Measurements from ENCODE around the gene MAP4K4.
A peak's percentile ranks its signal among the peaks of the same experiment; 100 is the strongest.

The MAP4K4 gene

DNA sequence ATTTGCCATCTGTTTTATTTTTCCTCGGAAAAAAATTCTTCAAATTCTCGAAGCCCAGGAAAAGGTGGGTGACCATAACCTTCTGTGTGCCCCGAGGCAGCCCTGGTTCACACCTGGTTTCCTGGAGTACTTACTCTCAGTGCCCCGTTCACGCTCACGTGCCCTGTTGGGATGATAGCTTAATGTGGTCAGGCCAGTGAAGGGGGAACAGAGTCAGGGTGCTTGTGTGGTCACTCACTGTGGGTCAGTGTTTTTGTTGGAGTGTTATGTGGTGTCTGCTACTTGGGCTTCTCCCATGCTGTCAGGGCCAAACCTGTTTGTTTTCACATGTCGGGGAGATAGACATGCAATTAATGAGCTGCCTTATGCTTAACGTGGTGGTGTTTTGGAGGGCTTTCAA, 78.1 kb downstream of the MAP4K4 start:
- H3K4me3 ChIP-seq (ENCODE audit: insufficient read depth, low read length, poor library complexity, severe bottlenecking): no peak overlapping the region
- no peaks in the 10 kb centered on the region for H3K27me3 ChIP-seq (ENCODE audit: low read length)
- H3K9me2 ChIP-seq (replicated peaks; ENCODE audit: insufficient read depth, low read length): no peaks in the 10 kb centered on the region
- H2AFZ ChIP-seq (ENCODE audit: low read depth, low read length, severe bottlenecking): no peak overlapping the region
- H3F3A ChIP-seq (ENCODE audit: insufficient read depth): peaks cover 6% of the 10 kb centered on the region; the same call in 1 of the 2 replicates
- peaks cover 57% of the 10 kb centered on the region for H4K20me1 ChIP-seq (ENCODE audit: low read depth, low read length)
- TF ChIP-seq EZH2phosphoT487 (conservative IDR thresholded peaks at IDR 0.05; ENCODE audit: low read length): no peak
- TF ChIP-seq, protein P1, sequence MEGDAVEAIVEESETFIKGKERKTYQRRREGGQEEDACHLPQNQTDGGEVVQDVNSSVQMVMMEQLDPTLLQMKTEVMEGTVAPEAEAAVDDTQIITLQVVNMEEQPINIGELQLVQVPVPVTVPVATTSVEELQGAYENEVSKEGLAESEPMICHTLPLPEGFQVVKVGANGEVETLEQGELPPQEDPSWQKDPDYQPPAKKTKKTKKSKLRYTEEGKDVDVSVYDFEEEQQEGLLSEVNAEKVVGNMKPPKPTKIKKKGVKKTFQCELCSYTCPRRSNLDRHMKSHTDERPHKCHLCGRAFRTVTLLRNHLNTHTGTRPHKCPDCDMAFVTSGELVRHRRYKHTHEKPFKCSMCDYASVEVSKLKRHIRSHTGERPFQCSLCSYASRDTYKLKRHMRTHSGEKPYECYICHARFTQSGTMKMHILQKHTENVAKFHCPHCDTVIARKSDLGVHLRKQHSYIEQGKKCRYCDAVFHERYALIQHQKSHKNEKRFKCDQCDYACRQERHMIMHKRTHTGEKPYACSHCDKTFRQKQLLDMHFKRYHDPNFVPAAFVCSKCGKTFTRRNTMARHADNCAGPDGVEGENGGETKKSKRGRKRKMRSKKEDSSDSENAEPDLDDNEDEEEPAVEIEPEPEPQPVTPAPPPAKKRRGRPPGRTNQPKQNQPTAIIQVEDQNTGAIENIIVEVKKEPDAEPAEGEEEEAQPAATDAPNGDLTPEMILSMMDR (IDR thresholded peaks at IDR 0.05; ENCODE audit: insufficient read depth, low read length, poor library complexity, severe bottlenecking): no peak
- no peaks in the 10 kb centered on the region for H3K9me3 ChIP-seq (ENCODE audit: insufficient read depth, low read length)
- no peaks in the 10 kb centered on the region for H3K36me3 ChIP-seq (ENCODE audit: low read length)
- peaks cover 100% of the 10 kb centered on the region for H3K79me2 ChIP-seq (ENCODE audit: insufficient read depth, low read length)
- H3K4me2 ChIP-seq (ENCODE audit: low read depth, low read length, poor library complexity, severe bottlenecking): no peak overlapping the region
- peak overlapping the region; percentile 16; the same call in 1 of the 2 replicates for H3K27ac ChIP-seq (ENCODE audit: low read depth, low read length)
- no peak overlapping the region for H3K9ac ChIP-seq (ENCODE audit: low read length)

DNA sequence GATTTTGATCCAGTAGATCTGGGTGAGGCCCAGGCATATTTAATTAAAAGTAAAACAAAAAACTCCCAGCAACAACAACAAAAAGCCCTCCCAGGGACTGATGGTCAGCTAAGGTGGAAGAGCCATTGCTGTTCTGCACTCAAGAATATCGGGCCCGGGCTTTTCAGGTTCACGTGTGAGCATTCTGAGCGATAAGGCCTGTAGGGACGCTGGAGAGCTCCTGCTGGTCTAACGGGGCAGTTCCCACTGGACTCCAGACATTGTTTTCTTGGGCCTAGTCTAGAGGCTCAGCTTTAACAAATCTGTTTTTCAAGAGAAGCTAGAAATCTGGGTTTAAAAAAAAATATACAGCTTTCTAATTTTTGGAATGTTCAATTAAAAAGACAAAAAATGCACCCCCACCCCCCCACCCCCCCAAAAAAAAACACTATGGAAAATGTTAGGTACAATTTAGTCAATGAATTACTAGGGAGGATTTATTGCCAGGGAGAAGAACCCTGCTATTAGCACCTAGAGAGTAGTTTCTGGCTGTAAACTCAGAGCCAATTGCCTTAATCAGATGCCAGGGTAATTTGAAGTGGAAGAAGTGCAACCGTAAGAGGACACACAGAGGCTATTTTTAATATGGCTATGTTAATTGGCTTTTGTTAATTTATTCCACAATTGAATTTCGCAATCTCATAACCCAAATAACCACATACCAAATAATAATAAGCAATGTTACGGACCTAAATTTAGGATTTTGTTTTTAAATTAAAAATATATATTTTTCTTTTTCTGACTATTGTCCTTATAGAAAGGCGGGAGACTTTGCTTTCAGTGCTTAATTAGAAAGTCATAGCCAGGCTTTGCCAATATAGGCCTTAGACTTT, 78.9 kb downstream of the MAP4K4 start:
- TF ChIP-seq, protein P1 (IDR thresholded peaks at IDR 0.05; ENCODE audit: insufficient read depth, low read length, poor library complexity, severe bottlenecking): no peak
- TF ChIP-seq EZH2phosphoT487 (conservative IDR thresholded peaks at IDR 0.05; ENCODE audit: low read length): no peak

DNA sequence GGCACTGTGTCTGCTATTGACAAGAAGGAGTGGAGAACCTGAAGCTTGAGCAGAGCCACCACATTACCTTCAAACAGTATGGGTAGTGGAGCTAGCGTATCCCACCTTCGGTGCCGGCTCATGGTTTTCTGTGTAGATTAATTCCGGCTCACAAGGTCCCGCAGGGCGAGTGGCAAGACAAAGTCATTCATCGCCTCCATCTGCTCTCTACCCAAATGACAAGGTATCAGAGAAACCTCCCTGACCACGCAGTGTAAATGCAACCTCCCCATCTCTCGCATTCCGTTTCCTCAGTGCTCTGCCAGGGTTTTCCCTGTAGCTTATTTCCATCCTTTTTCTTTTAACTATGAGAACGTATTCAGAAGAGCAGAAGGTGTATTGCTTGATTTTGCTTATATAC, 79.8 kb downstream of the MAP4K4 start:
- H3K27ac ChIP-seq (ENCODE audit: low read depth, low read length): no peak overlapping the region
- no peaks in the 10 kb centered on the region for H3K27me3 ChIP-seq (ENCODE audit: low read length)
- peaks cover 100% of the 10 kb centered on the region for H3K79me2 ChIP-seq (ENCODE audit: insufficient read depth, low read length)
- no peak overlapping the region for H3K9ac ChIP-seq (ENCODE audit: low read length)
- H3K9me3 ChIP-seq (ENCODE audit: insufficient read depth, low read length): no peaks in the 10 kb centered on the region
- H3K36me3 ChIP-seq (ENCODE audit: low read length): no peaks in the 10 kb centered on the region
- no peak overlapping the region for H3K4me2 ChIP-seq (ENCODE audit: low read depth, low read length, poor library complexity, severe bottlenecking)
- H2AFZ ChIP-seq (ENCODE audit: low read depth, low read length, severe bottlenecking): no peak overlapping the region
- no peak for TF ChIP-seq EZH2phosphoT487 (conservative IDR thresholded peaks at IDR 0.05; ENCODE audit: low read length)
- TF ChIP-seq, protein P1 (IDR thresholded peaks at IDR 0.05; ENCODE audit: insufficient read depth, low read length, poor library complexity, severe bottlenecking): no peak
- peaks cover 9% of the 10 kb centered on the region; the same call in 1 of the 2 replicates for H3F3A ChIP-seq (ENCODE audit: insufficient read depth)
- no peak overlapping the region for H3K4me3 ChIP-seq (ENCODE audit: insufficient read depth, low read length, poor library complexity, severe bottlenecking)
- no peaks in the 10 kb centered on the region for H3K9me2 ChIP-seq (replicated peaks; ENCODE audit: insufficient read depth, low read length)
- H4K20me1 ChIP-seq (ENCODE audit: low read depth, low read length): peaks cover 50% of the 10 kb centered on the region

More for the DNA sequence above, 78.9 kb downstream of the MAP4K4 start:
- H2AFZ ChIP-seq (ENCODE audit: low read depth, low read length, severe bottlenecking): no peak overlapping the region
- H3F3A ChIP-seq (ENCODE audit: insufficient read depth): peaks cover 9% of the 10 kb centered on the region; the same call in 1 of the 2 replicates
- no peak overlapping the region for H3K4me3 ChIP-seq (ENCODE audit: insufficient read depth, low read length, poor library complexity, severe bottlenecking)
- H3K9ac ChIP-seq (ENCODE audit: low read length): no peak overlapping the region
- H3K36me3 ChIP-seq (ENCODE audit: low read length): no peaks in the 10 kb centered on the region
- H3K9me3 ChIP-seq (ENCODE audit: insufficient read depth, low read length): no peaks in the 10 kb centered on the region
- peaks cover 100% of the 10 kb centered on the region for H3K79me2 ChIP-seq (ENCODE audit: insufficient read depth, low read length)
- H3K4me2 ChIP-seq (ENCODE audit: low read depth, low read length, poor library complexity, severe bottlenecking): no peak overlapping the region
- no peaks in the 10 kb centered on the region for H3K27me3 ChIP-seq (ENCODE audit: low read length)
- H3K27ac ChIP-seq (ENCODE audit: low read depth, low read length): no peak overlapping the region
- no peaks in the 10 kb centered on the region for H3K9me2 ChIP-seq (replicated peaks; ENCODE audit: insufficient read depth, low read length)
- peaks cover 51% of the 10 kb centered on the region for H4K20me1 ChIP-seq (ENCODE audit: low read depth, low read length)
